OCI-LY7 (cell line): Measurements from ENCODE around the gene ADAMTS2. TPM values are rescaled to one million over a fixed set of nuclear protein-coding genes. Genes with fewer than 3 reads are reported as not detected.

ENCODE experiments used
- BruUV-seq: library from RNA; stranded (reverse); fragments of 400-500 nt; replicated peaks from 2 replicates; lab custom pipeline; 2021; lab: Mats Ljungman, UMichigan
- CTCF ChIA-PET: fragments of 300-600 bp; sonication (Branson Sonifier 250); formaldehyde crosslinking; loops from one replicate; lab custom pipeline; 2022; ENCODE audit warnings: antibody characterized with exemption; ENCODE audit not compliant: unreplicated experiment; lab: Charles Lee
- POLR2A ChIA-PET: fragments of 300-600 bp; sonication (Branson Sonifier 250); formaldehyde crosslinking; loops from one replicate; lab custom pipeline; 2022; ENCODE audit warnings: antibody characterized with exemption; lab: Charles Lee
- DNase-seq: peaks from one replicate; pipeline ENCODE4 v3.0.0-alpha.2; 2015; ENCODE audit warnings: low spot score
- H2AFZ ChIP-seq: fragments of 200-600 bp; sonication (generic), shearing (Covaris generic); 2 replicates; pipeline ENCODE4 v1.6.1; 2014; ENCODE audit warnings: mild to moderate bottlenecking, antibody characterized with exemption, low read length, moderate library complexity
- H3K27ac ChIP-seq: fragments of 200-600 bp; sonication (generic); 2 replicates; pipeline ENCODE4 v1.5.1; 2014; ENCODE audit warnings: mixed run types, low read depth, mild to moderate bottlenecking, moderate library complexity, low read length, inconsistent platforms; ENCODE audit not compliant: poor library complexity, severe bottlenecking
- H3K36me3 ChIP-seq: fragments of 200-600 bp; sonication (generic); 2 replicates; pipeline ENCODE4 v1.6.1; 2014; ENCODE audit warnings: mild to moderate bottlenecking, antibody characterized with exemption, low read length, moderate library complexity, mixed read lengths; ENCODE audit not compliant: insufficient read depth
- H3K4me1 ChIP-seq: fragments of 200-600 bp; sonication (generic); 2 replicates; pipeline ENCODE4 v1.5.1; 2014; ENCODE audit warnings: mild to moderate bottlenecking, low read length; ENCODE audit not compliant: insufficient read depth, poor library complexity, severe bottlenecking
- H3K4me2 ChIP-seq: fragments of 200-600 bp; sonication (generic); 2 replicates; pipeline ENCODE4 v1.6.1; 2014; ENCODE audit warnings: mild to moderate bottlenecking, low read length
- H3K4me3 ChIP-seq: fragments of 200-600 bp; sonication (generic); 2 replicates; pipeline ENCODE4 v1.5.1; 2014; ENCODE audit warnings: mild to moderate bottlenecking, low read depth, low read length; ENCODE audit not compliant: poor library complexity, severe bottlenecking
- H3K79me2 ChIP-seq: fragments of 200-600 bp; sonication (generic); 2 replicates; pipeline ENCODE4 v1.6.1; 2016; ENCODE audit warnings: low read depth, mild to moderate bottlenecking, low read length, moderate library complexity, mixed read lengths; ENCODE audit not compliant: insufficient read depth
- H3K9me2 ChIP-seq: fragments of 200-600 bp; sonication (generic); 2 replicates; pipeline ENCODE4 v1.6.1; 2016; ENCODE audit warnings: mild to moderate bottlenecking, low read length, mixed read lengths; ENCODE audit not compliant: insufficient read depth
- H3K9me3 ChIP-seq: fragments of 200-600 bp; sonication (generic); 2 replicates; pipeline ENCODE4 v1.6.1; 2014; ENCODE audit warnings: mild to moderate bottlenecking, mixed run types, low read length, mixed read lengths
- H4K20me1 ChIP-seq: fragments of 200-600 bp; sonication (generic); 2 replicates; pipeline ENCODE4 v1.6.1; 2014; ENCODE audit warnings: mild to moderate bottlenecking, antibody characterized with exemption, low read length, moderate library complexity, mixed read lengths; ENCODE audit not compliant: insufficient read depth
- CTCF ChIP-seq: fragments of 200-600 bp; sonication (generic); conservative IDR thresholded peaks from 2 replicates; pipeline ENCODE4 v1.5.1; 2014; ENCODE audit warnings: mild to moderate bottlenecking, antibody characterized with exemption, low read length, moderate library complexity, mixed read lengths
- EZH2phosphoT487 ChIP-seq: fragments of 200-600 bp; sonication (generic); IDR thresholded peaks from 2 replicates; pipeline ENCODE4 v1.6.1; 2018; ENCODE audit warnings: low read depth, borderline replicate concordance, mild to moderate bottlenecking, mixed run types, antibody characterized with exemption, low read length, moderate library complexity, mixed read lengths
- intact Hi-C: fragments of 100-400 bp; cut with micrococcal nuclease; formaldehyde crosslinking; loops from one replicate; pipeline ENCODE4 v1.10.0; 2022; ENCODE audit not compliant: unreplicated experiment
- total RNA-seq, 2 experiments: library from RNA; depleted of rRNA in 1 of 2; stranded (reverse); fragments of >200 nt in 1 of 2; shearing (Covaris generic) in 1 of 2; gene quantifications; 2 replicates each; pipeline ENCODE4 v1.2.3, GENCODE V29; 2014 to 2022

Gene ADAMTS2
- total RNA-seq, 2 experiments from 2014 or later = not detected

GRCh38 chr5:179317411-179318220 is 27.6 kb downstream of the ADAMTS2 start:
- TF ChIP-seq EZH2phosphoT487 (no peak), CTCF (no peak)
- Histone ChIP-seq H3K9me2 (no peaks in the 10 kb centered on the region), H4K20me1 (no peaks in the 10 kb centered on the region), H3K36me3 (no peaks in the 10 kb centered on the region), H2AFZ (no peak overlapping the region), H3K4me1 (no peaks in the 10 kb centered on the region), H3K27ac (no peak overlapping the region), H3K4me2 (no peak overlapping the region), H3K9me3 (no peaks in the 10 kb centered on the region), H3K79me2 (no peaks in the 10 kb centered on the region), H3K4me3 (no peak overlapping the region)
- ChIA-PET POLR2A (no interaction called here), CTCF (no interaction called here)
- BruUV-seq = no TSS peak
- intact Hi-C loops = no loop called here
- DNase-seq = no peak

GRCh38 chr5:179316982-179317381 is 28.3 kb downstream of the ADAMTS2 start:
- no peaks in the 10 kb centered on the region for H3K79me2 ChIP-seq
- H3K36me3 ChIP-seq = no peaks in the 10 kb centered on the region
- intact Hi-C loops = no loop called here
- TF ChIP-seq EZH2phosphoT487 (no peak), CTCF (no peak)
- POLR2A ChIA-PET = no interaction called here
- no peaks in the 10 kb centered on the region for H3K9me2 ChIP-seq
- no peaks in the 10 kb centered on the region for H3K4me1 ChIP-seq
- no peak overlapping the region for H3K27ac ChIP-seq
- no peak overlapping the region for H2AFZ ChIP-seq
- no peaks in the 10 kb centered on the region for H3K9me3 ChIP-seq
- H3K4me3 ChIP-seq = no peak overlapping the region
- no peaks in the 10 kb centered on the region for H4K20me1 ChIP-seq
- no TSS peak for BruUV-seq
- CTCF ChIA-PET = no interaction called here
- no peak overlapping the region for H3K4me2 ChIP-seq
- DNase-seq = no peak

DNA sequence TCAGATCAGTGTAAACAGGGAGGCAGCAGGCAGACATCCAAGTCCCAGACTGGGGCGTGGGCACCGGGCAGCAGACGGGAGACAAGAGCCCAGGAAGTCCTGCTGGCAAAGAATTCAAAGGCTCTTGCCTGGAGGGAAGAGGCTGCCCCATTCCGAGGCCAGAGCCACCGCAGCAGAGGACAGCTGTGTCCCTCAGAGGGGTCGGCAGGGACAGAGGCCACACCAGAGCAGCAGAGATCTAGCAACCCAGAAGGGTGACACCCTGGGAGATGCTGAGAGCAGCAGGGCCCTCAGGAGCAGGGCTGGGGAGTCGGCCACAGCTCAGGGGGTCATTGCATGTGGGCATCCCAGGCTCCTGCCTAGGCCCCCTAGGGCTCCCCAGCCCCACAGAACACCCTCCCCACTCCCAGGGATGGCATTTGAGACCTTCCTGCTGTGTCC is 29.1 kb downstream of the ADAMTS2 start:
- Histone ChIP-seq H2AFZ (no peak overlapping the region), H3K79me2 (no peaks in the 10 kb centered on the region), H3K4me1 (no peaks in the 10 kb centered on the region), H3K27ac (no peak overlapping the region), H3K36me3 (no peaks in the 10 kb centered on the region), H4K20me1 (no peaks in the 10 kb centered on the region), H3K9me3 (no peaks in the 10 kb centered on the region), H3K4me2 (no peak overlapping the region), H3K4me3 (no peak overlapping the region), H3K9me2 (no peaks in the 10 kb centered on the region)
- BruUV-seq = no TSS peak
- no peak for DNase-seq
- CTCF ChIA-PET = no interaction called here
- POLR2A ChIA-PET = no interaction called here
- intact Hi-C loops = no loop called here
- TF ChIP-seq CTCF (no peak), EZH2phosphoT487 (no peak)
